Adipocyte (in vitro differentiated cells): ENCODE measurements around the gene NAPB.

Experiments used
- DNase-seq: peaks from one replicate; pipeline ENCODE4 v3.0.0-alpha.2; 2015; ENCODE audit warnings: low read depth
- H3K27me3 ChIP-seq: replicated peaks from 2 replicates; pipeline ENCODE4 v1.7.0; 2013; ENCODE audit warnings: mild to moderate bottlenecking, low read length, moderate library complexity; ENCODE audit not compliant: control insufficient read depth, insufficient read depth
- H3K36me3 ChIP-seq: 2 replicates; pipeline ENCODE4 v1.7.0; 2013; ENCODE audit warnings: low read length, mild to moderate bottlenecking, moderate library complexity; ENCODE audit not compliant: control insufficient read depth, insufficient read depth, severe bottlenecking
- H3K4me1 ChIP-seq: 2 replicates; pipeline ENCODE4 v1.7.0; 2013; ENCODE audit warnings: mild to moderate bottlenecking, low read length, moderate library complexity; ENCODE audit not compliant: control insufficient read depth, insufficient read depth
- H3K4me3 ChIP-seq: 2 replicates; pipeline ENCODE4 v1.7.0; 2013; ENCODE audit warnings: mild to moderate bottlenecking, low read length, moderate library complexity
- H3K9ac ChIP-seq: 2 replicates; pipeline ENCODE4 v1.7.0; 2013; ENCODE audit warnings: mild to moderate bottlenecking, low read length, moderate library complexity
- H3K9me3 ChIP-seq: 2 replicates; pipeline ENCODE4 v1.7.0; 2013; ENCODE audit warnings: mild to moderate bottlenecking, low read length, moderate library complexity; ENCODE audit not compliant: control insufficient read depth

Gene NAPB

GRCh38 chr20:23363257-23363649, 58.0 kb downstream of the NAPB start:
- H3K4me3 ChIP-seq: peak overlapping the region; percentile 88
- no peaks in the 10 kb centered on the region for H3K9me3 ChIP-seq
- H3K27me3 ChIP-seq: no peaks in the 10 kb centered on the region
- H3K4me1 ChIP-seq: peaks cover 47% of the 10 kb centered on the region
- peaks cover 21% of the 10 kb centered on the region for H3K36me3 ChIP-seq
- H3K9ac ChIP-seq: peak overlapping the region; percentile 92
- DNase-seq: no peak

- Histone ChIP-seq H3K9ac (peak overlapping the region; percentile 92), H3K36me3 (peaks cover 21% of the 10 kb centered on the region), H3K27me3 (no peaks in the 10 kb centered on the region), H3K4me3 (peak overlapping the region; percentile 88), H3K4me1 (peaks cover 42% of the 10 kb centered on the region), H3K9me3 (no peaks in the 10 kb centered on the region)
- peak; percentile 71 for DNase-seq
Measured at GRCh38 chr20:23362392-23363256, 58.7 kb downstream of the NAPB start.

- H3K4me1 ChIP-seq: peaks cover 42% of the 10 kb centered on the region
- DNase-seq: peak; percentile 99
- H3K4me3 ChIP-seq: peak within 1 kb of the TSS; percentile 88
- no peaks in the 10 kb centered on the region for H3K27me3 ChIP-seq
- H3K36me3 ChIP-seq: peaks cover 18% of the 10 kb centered on the region
- H3K9ac ChIP-seq: peak within 1 kb of the TSS; percentile 96
- no peaks in the 10 kb centered on the region for H3K9me3 ChIP-seq
Measured at GRCh38 chr20:23361476-23362391, 59.6 kb downstream of the NAPB start, which contains the start of gene GZF1. Gene GZF1 (plus strand): TSS chr20:23362182. CDS start chr20:23364384, 2,202 bp downstream.

- Histone ChIP-seq H3K27me3 (no peaks in the 10 kb centered on the region), H3K4me3 (peak overlapping the region; percentile 83), H3K36me3 (peaks cover 18% of the 10 kb centered on the region), H3K9ac (peak overlapping the region; percentile 96), H3K4me1 (peaks cover 36% of the 10 kb centered on the region), H3K9me3 (no peaks in the 10 kb centered on the region)
- peak; percentile 56 for DNase-seq
Measured at GRCh38 chr20:23361119-23361475, 60.2 kb downstream of the NAPB start.

- H3K4me1 ChIP-seq: peaks cover 32% of the 10 kb centered on the region
- no peak for DNase-seq
- H3K4me3 ChIP-seq: peak overlapping the region; percentile 83
- H3K9ac ChIP-seq: peak overlapping the region; percentile 96
- H3K27me3 ChIP-seq: no peaks in the 10 kb centered on the region
- no peaks in the 10 kb centered on the region for H3K9me3 ChIP-seq
- peaks cover 16% of the 10 kb centered on the region for H3K36me3 ChIP-seq
Measured at GRCh38 chr20:23360531-23360930, 60.8 kb downstream of the NAPB start.

- Histone ChIP-seq H3K9me3 (no peaks in the 10 kb centered on the region), H3K4me1 (peaks cover 32% of the 10 kb centered on the region), H3K27me3 (no peaks in the 10 kb centered on the region), H3K4me3 (no peak overlapping the region), H3K36me3 (peaks cover 17% of the 10 kb centered on the region), H3K9ac (no peak overlapping the region)
- DNase-seq: no peak
Measured at GRCh38 chr20:23358923-23359593, 62.2 kb downstream of the NAPB start.

GRCh38 chr20:23358563-23358906, 62.8 kb downstream of the NAPB start:
- no peaks in the 10 kb centered on the region for H3K27me3 ChIP-seq
- H3K4me1 ChIP-seq: peaks cover 30% of the 10 kb centered on the region
- H3K9me3 ChIP-seq: no peaks in the 10 kb centered on the region
- H3K9ac ChIP-seq: peak overlapping the region; percentile 59
- H3K4me3 ChIP-seq: peak overlapping the region; percentile 96
- DNase-seq: no peak
- peaks cover 19% of the 10 kb centered on the region for H3K36me3 ChIP-seq

GRCh38 chr20:23357767-23358562, 63.3 kb downstream of the NAPB start:
- Histone ChIP-seq H3K36me3 (peaks cover 19% of the 10 kb centered on the region), H3K9ac (peak overlapping the region; percentile 97), H3K4me1 (peaks cover 24% of the 10 kb centered on the region), H3K27me3 (no peaks in the 10 kb centered on the region), H3K9me3 (no peaks in the 10 kb centered on the region), H3K4me3 (peak overlapping the region; percentile 96)
- peak; percentile 100 for DNase-seq

- Histone ChIP-seq H3K9ac (no peak overlapping the region), H3K36me3 (peaks cover 19% of the 10 kb centered on the region), H3K27me3 (no peaks in the 10 kb centered on the region), H3K9me3 (no peaks in the 10 kb centered on the region), H3K4me1 (peaks cover 33% of the 10 kb centered on the region), H3K4me3 (no peak overlapping the region)
- no peak for DNase-seq
Measured at GRCh38 chr20:23356203-23356602, 65.1 kb downstream of the NAPB start.
